Activated CD4-positive, CD25-positive, alpha-beta regulatory T cell treated with anti-CD3 and anti-CD28 coated beads, Interleukin-2, amount 50 U/mL, for 24 hours (primary cell): ENCODE results near the gene FAM161A.
"Not testable (repeated sequence)": the region's sequence is repeated elsewhere in the genome, so short reads cannot be mapped to it uniquely, and the experiment has no call there.

Source experiments
- ATAC-seq, 2 donors: fragments of 150-1000 bp; cut with Tn5 transposase; one replicate each; pipeline ENCODE4 v1.10.0; 2021; ENCODE audit warnings: mild to moderate bottlenecking in 1 of 2, moderate library complexity in 1 of 2

FAM161A gene, protein sequence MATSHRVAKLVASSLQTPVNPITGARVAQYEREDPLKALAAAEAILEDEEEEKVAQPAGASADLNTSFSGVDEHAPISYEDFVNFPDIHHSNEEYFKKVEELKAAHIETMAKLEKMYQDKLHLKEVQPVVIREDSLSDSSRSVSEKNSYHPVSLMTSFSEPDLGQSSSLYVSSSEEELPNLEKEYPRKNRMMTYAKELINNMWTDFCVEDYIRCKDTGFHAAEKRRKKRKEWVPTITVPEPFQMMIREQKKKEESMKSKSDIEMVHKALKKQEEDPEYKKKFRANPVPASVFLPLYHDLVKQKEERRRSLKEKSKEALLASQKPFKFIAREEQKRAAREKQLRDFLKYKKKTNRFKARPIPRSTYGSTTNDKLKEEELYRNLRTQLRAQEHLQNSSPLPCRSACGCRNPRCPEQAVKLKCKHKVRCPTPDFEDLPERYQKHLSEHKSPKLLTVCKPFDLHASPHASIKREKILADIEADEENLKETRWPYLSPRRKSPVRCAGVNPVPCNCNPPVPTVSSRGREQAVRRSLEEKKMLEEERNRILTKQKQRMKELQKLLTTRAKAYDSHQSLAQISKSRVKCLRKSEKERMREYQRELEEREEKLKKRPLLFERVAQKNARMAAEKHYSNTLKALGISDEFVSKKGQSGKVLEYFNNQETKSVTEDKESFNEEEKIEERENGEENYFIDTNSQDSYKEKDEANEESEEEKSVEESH

GRCh38 chr2:61853847-61854563 lies at the start of gene FAM161A:
FAM161A (minus strand) TSS chr2:61854060; CDS start chr2:61854041, 19 bp downstream.
- ATAC-seq = peak; percentile 60 to 68

- no peak for ATAC-seq
These were observed 46.4 kb upstream of the FAM161A start for GRCh38 chr2:61900281-61900680.

DNA sequence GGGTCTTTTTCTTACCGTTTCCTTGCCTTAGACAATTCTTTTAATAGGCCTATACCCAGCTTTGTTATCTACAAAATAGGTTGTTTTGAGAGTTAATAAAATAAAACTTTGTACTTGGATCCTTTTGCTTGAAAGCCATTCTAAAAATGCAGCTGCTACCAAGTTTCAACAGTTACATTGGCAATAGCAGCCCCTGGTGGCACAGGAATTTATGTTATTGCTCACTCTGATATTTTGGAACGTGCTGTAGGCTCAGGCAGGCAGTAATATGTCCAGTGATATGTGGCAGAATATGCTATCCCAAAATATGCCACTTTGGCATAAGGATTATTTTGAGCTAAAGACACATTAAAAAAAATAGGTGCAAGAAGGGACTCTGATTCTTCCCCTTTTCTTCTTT lies 45.0 kb upstream of the FAM161A start:
- ATAC-seq = no peak

- peak; percentile 80 to 82 for ATAC-seq
These were observed 34.6 kb upstream of the FAM161A start, which contains the start of gene CCT4 for GRCh38 chr2:61888267-61889055. CCT4 (minus strand) TSS chr2:61888656; CDS start chr2:61888507, 149 bp downstream.

DNA sequence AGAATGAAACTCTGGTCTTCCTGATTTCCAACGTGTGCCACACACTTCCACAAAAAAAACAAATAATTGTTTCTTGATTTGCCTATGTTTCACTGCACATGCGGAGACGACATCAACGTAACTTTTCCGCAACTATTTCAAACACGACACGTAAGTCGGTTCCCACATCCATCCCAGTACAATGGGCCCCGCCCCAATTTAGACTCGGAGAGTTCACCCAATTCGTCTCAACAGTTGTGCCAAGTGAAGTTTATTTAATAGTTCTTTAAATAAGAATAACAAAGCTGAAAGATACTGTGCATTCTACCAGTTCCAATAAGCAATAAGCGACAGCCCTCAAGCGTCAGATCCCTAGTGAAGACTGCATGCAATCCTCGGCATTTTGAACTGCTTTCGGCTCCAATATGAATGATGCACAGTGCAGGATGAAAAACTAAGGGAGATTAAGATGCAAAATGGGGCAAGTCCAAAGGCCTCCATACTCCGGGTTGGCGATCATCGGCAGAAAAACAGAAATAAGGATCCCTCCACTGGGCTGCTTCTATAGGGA lies 33.9 kb upstream of the FAM161A start:
- ATAC-seq = peak; percentile 2 to 4

- no peak for ATAC-seq
These were observed 32.2 kb upstream of the FAM161A start for GRCh38 chr2:61885896-61886603.

DNA sequence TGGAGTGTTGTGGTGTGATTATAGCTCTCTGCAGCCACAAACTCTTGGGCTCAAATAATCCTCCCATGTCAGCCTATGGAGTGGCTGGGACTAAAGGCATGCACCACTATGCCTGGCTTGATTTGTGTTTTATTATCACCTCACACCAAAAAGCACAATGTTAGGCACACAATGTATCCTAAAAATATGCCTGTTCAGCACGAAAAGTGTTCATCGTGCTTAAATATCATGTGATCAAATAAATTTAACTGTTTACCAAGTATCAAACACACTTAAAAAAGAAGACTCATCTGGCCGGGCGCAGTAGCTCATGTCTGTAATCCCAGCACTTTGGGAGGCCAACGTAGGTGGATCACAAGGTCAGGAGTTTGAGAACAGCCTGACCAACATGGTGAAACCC lies 29.0 kb upstream of the FAM161A start:
- ATAC-seq = no peak

- not testable (repeated sequence) for ATAC-seq
These were observed 25.5 kb upstream of the FAM161A start for GRCh38 chr2:61879351-61879750.

- no peak for ATAC-seq
These were observed 24.9 kb upstream of the FAM161A start for GRCh38 chr2:61878761-61879160.

- ATAC-seq = no peak
These were observed 23.8 kb upstream of the FAM161A start for GRCh38 chr2:61877571-61878245.

DNA sequence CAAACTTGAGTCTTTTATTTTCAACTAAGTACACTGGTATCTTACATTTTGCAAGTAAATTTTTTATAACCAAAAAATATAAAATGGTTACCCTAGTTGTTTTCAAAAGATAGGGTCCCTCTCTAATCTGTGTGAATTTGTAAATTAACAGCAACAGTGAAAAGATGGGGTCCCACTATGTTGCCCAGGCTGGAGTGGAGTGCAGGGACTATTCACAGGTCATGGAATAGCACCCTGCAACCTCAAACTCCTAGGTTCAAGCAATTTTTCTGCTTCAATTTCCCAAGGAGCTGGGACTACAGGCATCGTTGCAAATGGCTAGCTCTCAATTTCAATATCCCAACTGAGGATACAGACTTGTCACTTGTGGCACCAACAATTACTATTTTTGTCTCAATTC lies 22.5 kb upstream of the FAM161A start:
- ATAC-seq = no peak

DNA sequence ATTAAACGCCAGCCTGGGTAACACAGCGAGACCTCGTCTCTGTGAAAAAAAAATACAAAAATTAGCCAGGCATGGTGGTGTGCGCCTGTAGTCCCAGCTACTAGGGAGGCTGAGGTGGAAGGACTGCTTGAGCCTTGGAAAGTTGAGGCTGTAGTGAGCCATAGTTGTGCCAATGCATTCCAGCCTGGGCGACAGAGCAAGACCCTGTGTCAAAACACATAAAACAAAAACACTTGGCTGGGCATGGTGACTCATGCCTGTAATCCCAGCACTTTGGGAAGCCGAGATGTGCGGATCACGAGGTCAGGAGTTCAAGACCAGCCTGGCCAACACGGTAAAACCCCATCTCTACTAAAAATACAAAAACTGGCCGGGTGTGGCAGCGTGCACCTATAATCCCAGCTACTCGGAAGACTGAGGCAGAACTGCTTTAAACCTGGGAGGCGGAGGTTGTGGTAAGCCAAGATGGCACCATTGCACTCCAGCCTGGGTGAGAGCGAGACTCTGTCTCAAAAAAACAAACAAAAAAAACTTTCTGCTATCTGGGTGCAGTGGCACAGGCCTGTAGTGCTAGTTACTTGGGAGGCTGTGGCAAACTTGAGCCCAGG lies 12.7 kb upstream of the FAM161A start:
- not testable (repeated sequence) for ATAC-seq

DNA sequence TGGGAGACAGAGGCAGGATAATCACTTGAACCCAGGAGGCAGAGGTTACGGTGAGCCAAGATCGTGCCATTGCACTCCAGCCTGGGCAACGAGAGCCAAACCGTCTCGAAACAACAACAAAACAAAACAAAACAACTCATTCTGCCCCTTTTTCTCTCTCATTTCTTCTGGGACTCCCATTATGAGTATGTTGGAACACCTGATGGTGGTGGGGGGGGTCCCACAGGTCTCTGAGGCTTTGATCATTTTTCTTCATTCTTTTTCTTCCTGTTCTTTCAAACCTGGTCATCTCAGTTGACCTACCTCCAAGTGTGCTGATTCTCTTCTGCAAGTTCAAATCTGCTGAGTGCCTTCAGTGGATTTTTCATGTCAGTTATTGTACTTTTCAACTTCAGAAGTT lies 8.2 kb upstream of the FAM161A start:
- ATAC-seq = no peak

DNA sequence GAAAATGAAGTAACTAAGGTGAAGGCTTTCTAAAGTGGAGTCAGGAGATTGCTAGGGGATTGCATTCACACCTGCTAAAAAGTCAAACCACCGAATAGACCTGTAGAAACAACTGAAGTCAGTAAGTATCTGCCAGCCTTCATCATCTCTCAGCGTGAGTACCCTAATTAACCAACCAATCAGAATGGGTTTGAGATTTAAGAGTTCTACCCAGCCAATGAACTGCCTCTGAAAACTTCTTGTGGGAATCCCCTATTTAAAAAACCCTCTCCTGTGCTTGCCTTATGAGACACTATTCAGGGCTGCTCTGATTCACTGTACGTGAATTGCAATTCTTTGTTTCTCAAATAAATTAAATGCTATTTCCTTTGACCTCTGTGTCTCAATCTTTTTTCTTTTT lies 3.4 kb upstream of the FAM161A start:
- peak; percentile 33 to 39 for ATAC-seq

- no peak for ATAC-seq
These were observed 1.4 kb upstream of the FAM161A start for GRCh38 chr2:61855318-61855613.

DNA sequence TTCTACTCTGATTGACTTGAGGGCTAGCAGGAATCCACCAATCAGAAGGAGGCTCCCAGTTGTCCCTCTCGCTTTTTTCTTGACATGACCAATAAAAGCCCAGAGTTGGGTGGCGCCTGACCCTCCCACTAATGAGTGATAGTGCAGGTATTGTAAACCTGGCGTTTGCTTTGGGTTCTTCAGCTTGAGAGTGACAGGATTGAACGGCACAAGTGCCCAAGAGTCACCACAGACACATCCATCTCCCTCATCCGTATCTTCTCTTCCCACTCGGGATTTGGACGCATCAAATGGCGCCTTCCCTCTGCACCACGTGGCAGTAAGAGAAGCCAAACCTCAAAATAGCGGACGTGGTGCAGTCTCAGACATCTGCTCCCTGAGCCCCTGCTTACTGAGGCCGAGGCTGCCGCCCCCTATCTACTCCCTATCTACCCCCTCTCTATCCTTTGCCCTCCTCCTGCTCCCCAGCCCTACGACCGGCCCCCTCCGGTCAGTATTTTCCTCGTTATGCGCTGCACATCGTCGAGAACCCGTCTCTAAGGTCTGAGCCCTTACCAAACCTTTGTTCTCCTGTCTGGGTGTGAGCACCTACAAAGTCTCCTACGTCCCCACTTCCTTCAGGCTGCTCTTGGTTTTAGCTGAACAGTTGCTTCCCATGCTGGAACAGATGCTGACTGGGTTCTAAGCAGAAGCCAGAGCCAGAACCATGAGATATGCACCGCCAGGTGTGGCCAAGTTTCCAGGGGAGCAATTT lies 881 bp upstream of the FAM161A start:
- peak; percentile 91 for ATAC-seq

GRCh38 chr2:61853086-61853846 lies 594 bp downstream of the FAM161A start:
- ATAC-seq = peak; percentile 27 to 37

DNA sequence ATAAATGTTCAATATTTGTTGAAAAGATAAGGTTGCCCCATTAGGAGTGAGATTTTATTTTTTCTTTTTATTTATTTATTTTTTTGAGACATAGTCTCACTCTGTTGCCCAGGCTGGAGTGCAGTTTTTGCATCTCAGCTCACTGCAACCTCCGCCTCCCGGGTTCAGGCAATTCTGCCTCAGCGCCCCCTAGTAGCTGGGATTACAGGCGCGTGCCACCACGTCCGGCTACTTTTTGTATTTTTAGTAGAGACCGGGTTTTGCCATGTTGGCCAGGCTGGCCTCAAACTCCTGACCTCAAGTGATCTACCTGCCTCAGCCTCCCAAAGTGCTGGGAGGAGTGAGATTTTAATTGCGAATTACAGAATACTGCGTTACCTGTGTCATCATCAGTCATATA lies 2.6 kb downstream of the FAM161A start:
- not testable (repeated sequence) for ATAC-seq

DNA sequence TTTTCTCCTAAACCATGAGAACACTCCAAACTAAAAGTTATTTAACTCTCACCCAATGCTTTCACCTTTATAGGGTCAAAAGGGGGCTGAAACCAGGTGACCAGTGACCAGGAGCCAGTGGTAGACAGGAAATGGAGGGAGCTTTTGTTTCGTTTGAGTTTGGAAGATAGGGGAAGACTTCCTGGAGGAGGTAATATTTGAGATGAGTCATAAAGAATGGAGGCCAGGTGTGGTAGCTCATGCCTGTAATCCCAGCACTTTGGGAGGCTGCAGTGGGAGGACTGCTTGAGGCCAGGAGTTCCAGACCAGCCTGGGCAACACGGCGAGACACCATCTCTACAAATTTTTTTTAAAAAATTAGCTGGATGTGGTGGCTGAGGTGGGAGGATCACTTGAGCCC lies 8.5 kb downstream of the FAM161A start:
- ATAC-seq = no peak
